Measurements from ENCODE around the gene KDM4E.
"Not testable (repeated sequence)": the region's sequence is repeated elsewhere in the genome, so short reads cannot be mapped to it uniquely, and the experiment has no call there.

The KDM4E gene

DNA sequence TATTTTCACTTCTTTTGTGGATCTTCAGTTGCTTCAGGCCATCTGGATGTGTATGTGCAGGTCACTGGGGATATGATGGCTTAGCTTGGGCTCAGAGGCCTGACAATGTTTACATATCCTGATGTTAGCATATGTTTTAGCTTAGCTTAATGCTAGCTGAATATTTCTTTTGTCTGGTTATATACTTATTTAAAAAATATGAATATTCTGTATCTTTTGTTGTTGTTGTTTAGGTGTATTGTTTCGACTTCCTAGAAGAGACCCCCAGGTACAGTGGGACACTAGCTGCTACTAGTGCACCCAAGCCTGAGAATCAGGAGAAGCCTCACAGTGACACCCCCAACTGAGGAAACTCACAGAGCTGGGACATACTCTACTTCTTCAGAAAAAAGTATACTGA is at the start of gene KDM4E:
TSS of gene KDM4E (plus strand) at position 301 of the 400 bp plus-strand sequence. CDS start 300 bp downstream, outside the sequence.
- DNase-seq = no peak

DNA sequence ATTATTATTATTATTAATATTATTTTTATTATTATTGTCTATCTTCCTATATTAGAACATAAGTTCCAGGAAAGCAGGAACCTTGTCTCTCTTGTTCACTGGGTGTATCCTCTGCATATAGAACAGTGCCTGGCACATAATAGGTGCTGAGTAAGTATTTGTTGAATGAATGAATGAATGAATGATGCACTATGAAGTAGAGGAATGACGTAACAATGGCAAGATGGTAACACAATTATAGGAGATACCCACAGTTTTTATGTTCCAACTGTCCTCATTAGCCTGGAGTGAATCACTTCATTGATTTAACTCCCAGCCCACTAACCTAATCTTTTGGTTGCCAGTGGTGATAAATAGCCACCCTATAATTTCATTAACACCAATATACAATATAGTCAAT is 49.5 kb upstream of the KDM4E start:
- DNase-seq = no peak

- no peak for DNase-seq
Observed at GRCh38 chr11:94987378-94987777, 37.7 kb upstream of the KDM4E start.

DNA sequence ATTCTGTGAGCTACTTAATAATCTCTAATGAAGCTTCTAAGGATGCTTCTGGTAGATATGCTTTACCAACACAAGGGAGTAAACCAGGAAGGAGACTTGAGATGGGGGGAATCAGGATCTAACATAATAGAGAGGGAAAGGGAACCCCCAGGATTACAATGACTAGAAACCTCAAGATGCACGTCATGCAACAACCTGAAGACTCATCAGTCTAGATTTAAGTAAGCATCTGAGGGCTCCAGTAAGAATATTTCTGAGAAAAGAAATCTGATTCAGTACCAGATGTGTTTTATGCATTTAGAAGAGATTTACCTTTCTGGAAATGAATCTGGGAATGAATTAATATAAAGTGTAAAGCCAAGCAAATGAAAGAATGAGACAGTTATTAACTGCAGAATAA is 36.3 kb upstream of the KDM4E start:
- DNase-seq = no peak

- DNase-seq = no peak
Observed at GRCh38 chr11:94993400-94993943, 31.6 kb upstream of the KDM4E start.

- no peak for DNase-seq
Observed at GRCh38 chr11:94997437-94997836, 27.6 kb upstream of the KDM4E start.

GRCh38 chr11:94998285-94998684 is 26.8 kb upstream of the KDM4E start:
- no peak for DNase-seq

DNA sequence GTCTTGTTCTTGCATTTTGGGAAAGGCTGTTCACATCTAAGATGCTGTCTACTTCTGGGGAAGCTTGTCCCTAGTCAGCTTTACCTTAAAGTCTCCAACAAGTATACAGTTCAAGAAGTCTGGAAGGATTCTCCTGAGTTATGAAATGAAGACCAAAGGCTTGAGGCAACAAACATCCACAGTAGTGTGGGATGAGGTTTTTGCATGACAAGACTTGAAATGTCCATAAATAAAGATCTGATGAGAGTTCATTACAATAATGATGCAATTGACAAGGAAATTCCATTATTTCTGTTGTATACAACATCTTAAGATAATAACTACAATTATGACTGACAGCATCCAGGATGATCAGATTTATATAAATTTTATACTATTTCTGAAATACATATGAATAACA is 21.3 kb upstream of the KDM4E start:
- DNase-seq = no peak

- DNase-seq = no peak
Observed at GRCh38 chr11:95005642-95006041, 19.4 kb upstream of the KDM4E start.

DNA sequence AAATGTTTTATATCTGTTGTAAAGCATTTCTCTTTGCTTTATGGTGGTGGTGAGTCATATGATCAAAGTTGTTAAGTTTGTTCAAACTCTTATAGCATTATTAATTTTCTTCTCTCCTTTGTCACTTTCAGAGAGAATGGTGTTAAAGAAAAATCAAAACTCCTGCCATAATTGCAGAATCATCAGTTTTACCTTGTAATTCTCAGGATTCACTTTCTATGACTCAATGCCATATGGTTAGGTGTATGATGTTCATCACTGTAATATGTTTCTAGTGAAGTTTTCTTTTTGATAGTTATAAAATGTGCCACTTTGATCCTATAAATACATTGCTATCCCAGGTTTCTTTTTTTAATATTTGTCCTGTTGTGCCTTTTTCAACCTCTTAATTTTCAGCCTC is 13.7 kb upstream of the KDM4E start:
- no peak for DNase-seq

GRCh38 chr11:95014184-95014821 is 10.8 kb upstream of the KDM4E start:
- DNase-seq = no peak

DNA sequence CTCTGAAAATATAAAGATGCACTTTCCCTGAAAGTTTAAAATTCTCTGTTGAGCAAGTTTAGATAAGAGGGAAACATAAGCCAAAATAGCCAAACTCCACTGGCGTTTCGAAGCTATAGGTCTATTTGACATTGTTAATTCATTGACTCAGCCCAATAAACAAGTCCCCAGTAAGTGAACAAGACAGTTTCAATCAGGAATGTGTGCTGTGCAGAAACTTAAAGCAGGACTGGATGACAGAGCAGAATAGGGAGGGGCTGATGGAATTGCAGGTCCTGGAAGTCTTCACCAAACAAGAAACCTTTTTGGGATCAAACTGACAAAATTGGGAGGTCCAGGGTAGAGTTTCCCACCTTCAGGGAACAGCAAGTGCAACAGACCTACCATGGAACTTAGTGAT is 8.9 kb upstream of the KDM4E start:
- DNase-seq = no peak

GRCh38 chr11:95021468-95021867 is 3.6 kb upstream of the KDM4E start:
- DNase-seq = not testable (repeated sequence)

GRCh38 chr11:95025594-95025993 is 536 bp downstream of the KDM4E start:
- DNase-seq = not testable (repeated sequence)

DNA sequence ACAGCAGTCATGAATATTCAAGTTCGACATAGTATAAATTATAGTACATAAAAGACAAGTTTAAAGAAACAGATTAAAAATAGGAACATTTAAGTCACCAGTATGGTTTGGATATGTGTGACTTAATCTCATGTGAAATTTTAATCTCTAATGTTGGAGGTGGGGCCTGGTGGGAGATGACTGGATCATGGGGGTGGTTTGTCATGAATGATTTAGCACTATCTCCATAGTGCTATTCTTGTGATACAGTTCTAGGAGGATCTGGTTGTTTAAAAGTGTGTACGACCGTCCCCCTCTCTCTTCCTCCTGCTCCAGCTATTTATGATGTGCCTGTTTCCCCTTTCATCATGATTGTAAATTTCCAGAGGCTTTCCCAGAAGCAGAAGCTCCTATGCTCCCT is 3.3 kb downstream of the KDM4E start:
- DNase-seq = no peak

- DNase-seq = no peak
Observed at GRCh38 chr11:95033051-95033450, 8.0 kb downstream of the KDM4E start.

DNA sequence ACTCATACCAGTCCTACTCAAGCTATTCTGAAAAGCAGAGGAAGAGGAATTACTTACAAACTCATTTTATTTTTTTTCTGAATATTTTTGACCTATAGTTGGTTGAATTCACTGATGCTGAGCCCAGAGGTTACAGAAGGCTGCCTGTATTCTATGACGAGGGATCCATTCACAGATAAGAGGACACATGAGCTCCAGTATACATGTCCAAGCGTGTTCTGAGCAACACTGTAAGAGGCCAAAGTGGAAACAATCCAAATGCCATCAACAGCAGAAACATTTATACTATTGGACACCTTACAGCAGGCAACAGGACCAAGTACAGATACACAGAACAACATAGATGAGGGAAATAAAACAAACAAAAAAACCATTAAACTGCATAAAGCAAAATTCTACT is 10.3 kb downstream of the KDM4E start:
- DNase-seq = no peak

DNA sequence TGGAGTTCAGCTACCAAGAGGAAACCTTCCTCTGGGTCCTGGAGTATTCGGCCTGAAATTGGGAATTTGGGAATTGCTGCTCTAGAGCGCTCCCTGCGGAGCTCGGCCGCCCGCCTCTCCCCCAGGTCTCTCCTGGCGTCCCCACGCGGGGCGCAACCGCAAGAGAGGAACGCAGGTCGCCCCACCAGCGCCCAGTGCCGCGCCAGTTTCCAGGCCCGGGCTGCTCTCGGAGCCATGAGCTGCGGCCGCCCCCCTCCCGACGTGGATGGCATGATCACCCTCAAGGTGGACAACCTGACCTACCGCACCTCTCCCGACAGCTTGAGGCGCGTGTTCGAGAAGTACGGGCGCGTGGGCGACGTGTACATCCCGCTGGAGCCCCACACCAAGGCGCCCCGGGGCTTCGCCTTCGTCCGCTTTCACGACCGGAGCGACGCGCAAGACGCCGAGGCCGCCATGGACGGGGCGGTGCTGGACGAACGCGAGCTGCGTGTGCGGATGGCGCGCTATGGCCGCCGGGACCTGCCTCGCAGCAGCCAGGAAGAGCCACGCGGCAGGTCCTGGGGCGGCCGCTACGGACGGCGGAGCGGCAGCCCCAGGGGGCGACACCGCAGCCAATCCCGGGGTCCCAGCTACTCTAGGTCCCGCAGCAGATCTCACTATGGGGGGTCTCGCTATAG is 12.4 kb downstream of the KDM4E start:
- not testable (repeated sequence) for DNase-seq

DNA sequence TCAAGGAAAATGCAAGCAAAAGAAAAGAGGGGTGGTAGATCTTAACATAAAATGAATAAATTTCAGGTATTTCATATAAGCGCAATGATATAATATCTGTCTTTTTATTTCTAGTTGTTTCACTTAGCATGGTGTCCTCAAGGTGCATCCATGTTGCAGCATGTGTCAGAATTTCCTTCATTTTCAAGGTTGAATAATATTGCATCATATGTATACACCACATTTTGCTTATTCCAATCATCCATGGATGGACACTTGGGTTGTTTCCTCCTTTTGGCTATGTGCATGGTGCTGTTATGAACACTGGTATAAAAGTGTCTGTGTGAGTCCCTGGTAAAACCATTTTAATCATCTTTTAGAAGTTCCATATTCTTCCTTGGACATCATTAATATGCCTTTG is 17.2 kb downstream of the KDM4E start:
- no peak for DNase-seq

- no peak for DNase-seq
Observed at GRCh38 chr11:95042906-95043305, 17.8 kb downstream of the KDM4E start.

GRCh38 chr11:95044010-95044409 is 19.0 kb downstream of the KDM4E start:
- no peak for DNase-seq

DNA sequence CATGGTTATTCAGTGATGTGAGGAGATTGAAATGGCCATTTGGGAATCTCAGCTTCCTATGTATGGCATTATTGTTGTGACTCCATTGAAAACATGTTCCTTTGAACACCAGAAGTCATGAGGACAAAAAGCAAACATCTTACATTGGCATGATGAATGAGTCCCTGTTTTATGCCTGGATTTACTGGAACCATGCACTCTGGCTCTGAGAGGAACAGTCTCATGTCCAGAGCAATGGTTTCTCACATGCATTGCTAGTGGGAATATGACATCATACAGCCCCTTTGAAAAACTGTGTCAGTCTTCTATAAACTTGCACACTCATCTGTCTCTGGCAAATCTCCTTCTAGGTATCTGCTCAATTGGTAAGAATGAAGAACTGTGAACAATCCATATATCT is 20.8 kb downstream of the KDM4E start:
- no peak for DNase-seq

DNA sequence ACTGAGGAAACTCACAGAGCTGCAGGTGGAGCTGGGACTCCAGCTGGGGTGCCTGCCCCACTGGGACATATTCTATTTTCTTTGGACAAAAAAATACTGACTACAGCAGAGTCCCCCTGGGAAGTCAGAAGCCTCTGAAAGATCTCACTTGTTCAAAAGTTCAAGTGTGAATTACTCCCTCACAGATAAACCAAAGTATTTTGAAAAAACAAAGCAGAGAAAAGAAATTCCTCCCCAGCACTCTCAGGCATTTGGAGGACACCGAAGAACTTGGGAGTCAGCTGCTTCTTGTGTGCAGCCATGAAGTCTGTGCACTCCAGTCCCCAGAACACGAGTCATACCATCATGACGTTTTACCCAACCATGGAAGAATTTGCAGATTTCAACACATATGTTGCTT is 24.1 kb downstream of the KDM4E start, which contains the start of gene KDM4F:
TSS of gene KDM4F (plus strand) at position 301 of the 400 bp plus-strand sequence.
- DNase-seq = not testable (repeated sequence)

- no peak for DNase-seq
Observed at GRCh38 chr11:95050595-95051202, 25.6 kb downstream of the KDM4E start.
